ENCODE measurements around the gene HJV.

DNA sequence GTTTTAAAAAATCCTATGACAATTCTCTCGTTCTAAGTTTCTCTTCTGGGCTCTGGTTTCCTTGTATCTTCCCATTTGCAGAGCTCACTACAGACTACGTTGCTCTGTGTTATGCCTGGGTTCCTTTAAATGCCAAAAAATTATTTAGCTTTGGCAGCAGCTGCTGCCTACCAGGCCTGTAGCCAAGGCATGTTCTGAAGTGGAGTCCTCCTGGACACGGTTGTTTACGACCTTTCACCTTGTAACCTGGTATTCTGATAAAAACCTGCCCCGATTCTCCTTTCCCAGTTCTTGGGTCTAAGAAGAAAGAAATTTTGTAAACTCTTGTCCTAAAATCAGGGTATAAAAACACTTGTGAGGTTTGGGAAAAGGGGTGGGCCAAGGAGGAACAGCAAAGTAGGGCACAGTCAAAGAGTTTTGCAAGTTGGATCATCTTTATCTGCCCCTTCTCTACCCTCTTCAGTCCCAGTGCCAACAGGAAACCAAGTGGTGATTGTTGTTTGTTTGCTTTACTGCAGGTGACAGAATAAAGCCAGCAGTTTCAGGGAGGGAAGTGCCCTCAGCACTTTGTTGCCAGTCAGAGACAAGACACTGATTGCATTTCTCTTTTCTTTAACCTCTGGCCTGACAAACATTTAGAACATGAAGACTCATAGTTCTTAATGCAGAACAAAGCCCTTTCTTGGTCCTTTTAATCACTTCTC is 22.1 kb downstream of the HJV start:
- TF ChIP-seq POLR2A (IDR thresholded peaks at IDR 0.05; ENCODE audit: low read depth, low read length) (no peak), POLR2AphosphoS5 (IDR thresholded peaks at IDR 0.05; ENCODE audit: low read depth, low read length) (no peak)
